A673 (cell line): Measurements from ENCODE around the gene TCF25. TPM values are rescaled to one million over a fixed set of nuclear protein-coding genes. Genes with fewer than 3 reads are reported as not detected.

ENCODE experiments used
- BruUV-seq: library from RNA; stranded (reverse); fragments of 400-500 nt; replicated peaks from 2 replicates; lab custom pipeline; 2021; lab: Mats Ljungman, UMichigan
- CTCF ChIA-PET: fragments of 300-600 bp; sonication (Branson Sonifier 250); formaldehyde crosslinking; loops from one replicate; lab custom pipeline; 2022; ENCODE audit warnings: antibody characterized with exemption; lab: Charles Lee
- POLR2A ChIA-PET: fragments of 300-600 bp; sonication (Branson Sonifier 250); formaldehyde crosslinking; loops from one replicate; lab custom pipeline; 2022; ENCODE audit warnings: antibody characterized with exemption; ENCODE audit not compliant: low non-redundant PET; lab: Charles Lee
- DNase-seq: peaks from one replicate; pipeline ENCODE4 v3.0.0-alpha.2; 2015; ENCODE audit warnings: low spot score
- H3K27ac ChIP-seq: fragments of 200-600 bp; sonication (generic); 2 replicates; pipeline ENCODE4 v1.5.1; 2016; ENCODE audit warnings: mixed run types, low read depth, mild to moderate bottlenecking, mixed read lengths, antibody characterized with exemption, low read length; ENCODE audit not compliant: poor library complexity, severe bottlenecking
- H3K27me3 ChIP-seq: fragments of 200-600 bp; sonication (generic); replicated peaks from 2 replicates; pipeline ENCODE4 v1.6.1; 2017; ENCODE audit warnings: mixed run types, low read depth, mild to moderate bottlenecking, mixed read lengths, antibody characterized with exemption, low read length; ENCODE audit not compliant: insufficient read depth, poor library complexity
- H3K36me3 ChIP-seq: fragments of 200-600 bp; sonication (generic); 2 replicates; pipeline ENCODE4 v1.6.1; 2016; ENCODE audit warnings: mixed run types, mild to moderate bottlenecking, mixed read lengths, antibody characterized with exemption, low read length; ENCODE audit not compliant: insufficient read depth, poor library complexity, severe bottlenecking
- H3K4me1 ChIP-seq: fragments of 200-600 bp; sonication (generic); 2 replicates; pipeline ENCODE4 v1.6.1; 2017; ENCODE audit warnings: mixed run types, mild to moderate bottlenecking, mixed read lengths, antibody characterized with exemption, low read length; ENCODE audit not compliant: insufficient read depth, poor library complexity, severe bottlenecking
- H3K4me3 ChIP-seq: fragments of 200-600 bp; sonication (generic); 2 replicates; pipeline ENCODE4 v1.5.1; 2016; ENCODE audit warnings: low read depth, mixed run types, mild to moderate bottlenecking, mixed read lengths, low read length; ENCODE audit not compliant: poor library complexity, severe bottlenecking
- H3K9me3 ChIP-seq: fragments of 200-600 bp; sonication (generic); 2 replicates; pipeline ENCODE4 v1.6.1; 2016; ENCODE audit warnings: mixed run types, low read depth, mild to moderate bottlenecking, mixed read lengths, antibody characterized with exemption, low read length; ENCODE audit not compliant: poor library complexity, severe bottlenecking
- EZH2 ChIP-seq: fragments of 200-600 bp; sonication (generic); IDR thresholded peaks from 2 replicates; pipeline ENCODE4 v1.6.1; 2017; ENCODE audit warnings: borderline replicate concordance, low read depth, mild to moderate bottlenecking, mixed read lengths, antibody characterized with exemption, low read length; ENCODE audit not compliant: poor library complexity, severe bottlenecking
- intact Hi-C: fragments of 100-400 bp; cut with micrococcal nuclease; formaldehyde crosslinking; loops from one replicate; pipeline ENCODE4 v1.10.0; 2022; ENCODE audit not compliant: unreplicated experiment
- total RNA-seq: library from RNA; stranded (reverse); gene quantifications from 2 replicates; pipeline ENCODE4 v1.2.3, GENCODE V29; 2021
- TF ChIP-seq, protein P1 (sequence below): fragments of 300-800, 200-600 bp; sonication (generic); conservative IDR thresholded peaks from 2 replicates; pipeline ENCODE4 v1.5.1; 2017; ENCODE audit warnings: low read depth, mild to moderate bottlenecking, antibody characterized with exemption, low read length, moderate library complexity, mixed read lengths

Gene TCF25
- total RNA-seq, 1 experiment from 2014 or later = 190 TPM

DNA sequence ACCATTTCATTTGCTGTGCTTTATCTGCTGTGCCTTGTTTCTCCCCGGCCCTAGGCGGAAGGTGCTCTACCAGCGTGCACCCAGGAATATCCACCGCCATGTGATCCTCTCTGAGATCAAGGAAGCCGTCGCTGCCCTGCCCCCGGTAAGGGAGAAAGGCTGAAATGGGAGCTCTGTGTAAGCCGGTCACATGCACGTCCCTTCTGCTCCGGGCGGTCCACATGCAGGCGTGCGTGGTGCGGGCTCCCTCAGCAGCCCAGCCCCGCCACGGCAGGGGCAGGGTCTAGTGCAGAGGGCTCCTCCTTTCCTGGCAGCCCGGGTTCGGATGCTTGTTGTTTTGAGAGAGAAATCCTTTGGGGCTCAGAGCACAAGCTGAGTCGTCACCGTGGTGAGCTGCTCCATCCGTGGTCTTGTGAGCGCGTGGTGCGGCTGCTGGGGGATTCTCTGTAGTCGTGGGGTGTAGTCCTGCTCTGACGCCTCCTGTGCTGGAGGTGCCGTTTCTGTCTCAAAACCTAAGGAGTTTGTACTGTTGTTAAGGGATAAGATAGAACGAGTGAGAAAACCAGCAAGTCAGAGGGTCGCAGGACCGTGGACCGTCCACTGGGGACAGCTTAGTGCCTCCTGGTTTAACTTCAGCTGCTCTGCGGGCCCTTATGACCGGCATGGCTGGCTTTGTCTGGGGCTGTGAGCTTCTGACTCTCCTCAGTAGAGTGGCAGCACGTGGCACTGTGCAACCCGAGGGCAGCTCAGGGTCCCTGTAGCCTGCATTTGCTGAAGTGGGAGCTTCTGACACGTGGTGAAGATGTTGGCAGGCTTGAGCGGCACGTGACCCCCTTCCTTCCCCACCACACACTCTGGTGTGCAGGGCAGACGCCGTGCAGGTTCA, 33.0 kb downstream of the TCF25 start:
- ChIA-PET POLR2A (no interaction called here), CTCF (no interaction called here)
- Histone ChIP-seq H3K9me3 (peaks cover 7% of the 10 kb centered on the region), H3K27ac (no peak overlapping the region), H3K36me3 (peaks cover 61% of the 10 kb centered on the region), H3K4me3 (no peak overlapping the region), H3K4me1 (peaks cover 5% of the 10 kb centered on the region), H3K27me3 (no peaks in the 10 kb centered on the region)
- no peak for TF ChIP-seq EZH2
- TF ChIP-seq, protein P1, sequence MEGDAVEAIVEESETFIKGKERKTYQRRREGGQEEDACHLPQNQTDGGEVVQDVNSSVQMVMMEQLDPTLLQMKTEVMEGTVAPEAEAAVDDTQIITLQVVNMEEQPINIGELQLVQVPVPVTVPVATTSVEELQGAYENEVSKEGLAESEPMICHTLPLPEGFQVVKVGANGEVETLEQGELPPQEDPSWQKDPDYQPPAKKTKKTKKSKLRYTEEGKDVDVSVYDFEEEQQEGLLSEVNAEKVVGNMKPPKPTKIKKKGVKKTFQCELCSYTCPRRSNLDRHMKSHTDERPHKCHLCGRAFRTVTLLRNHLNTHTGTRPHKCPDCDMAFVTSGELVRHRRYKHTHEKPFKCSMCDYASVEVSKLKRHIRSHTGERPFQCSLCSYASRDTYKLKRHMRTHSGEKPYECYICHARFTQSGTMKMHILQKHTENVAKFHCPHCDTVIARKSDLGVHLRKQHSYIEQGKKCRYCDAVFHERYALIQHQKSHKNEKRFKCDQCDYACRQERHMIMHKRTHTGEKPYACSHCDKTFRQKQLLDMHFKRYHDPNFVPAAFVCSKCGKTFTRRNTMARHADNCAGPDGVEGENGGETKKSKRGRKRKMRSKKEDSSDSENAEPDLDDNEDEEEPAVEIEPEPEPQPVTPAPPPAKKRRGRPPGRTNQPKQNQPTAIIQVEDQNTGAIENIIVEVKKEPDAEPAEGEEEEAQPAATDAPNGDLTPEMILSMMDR = no peak
- no peak for DNase-seq
- intact Hi-C loops = no loop called here
- no TSS peak for BruUV-seq

DNA sequence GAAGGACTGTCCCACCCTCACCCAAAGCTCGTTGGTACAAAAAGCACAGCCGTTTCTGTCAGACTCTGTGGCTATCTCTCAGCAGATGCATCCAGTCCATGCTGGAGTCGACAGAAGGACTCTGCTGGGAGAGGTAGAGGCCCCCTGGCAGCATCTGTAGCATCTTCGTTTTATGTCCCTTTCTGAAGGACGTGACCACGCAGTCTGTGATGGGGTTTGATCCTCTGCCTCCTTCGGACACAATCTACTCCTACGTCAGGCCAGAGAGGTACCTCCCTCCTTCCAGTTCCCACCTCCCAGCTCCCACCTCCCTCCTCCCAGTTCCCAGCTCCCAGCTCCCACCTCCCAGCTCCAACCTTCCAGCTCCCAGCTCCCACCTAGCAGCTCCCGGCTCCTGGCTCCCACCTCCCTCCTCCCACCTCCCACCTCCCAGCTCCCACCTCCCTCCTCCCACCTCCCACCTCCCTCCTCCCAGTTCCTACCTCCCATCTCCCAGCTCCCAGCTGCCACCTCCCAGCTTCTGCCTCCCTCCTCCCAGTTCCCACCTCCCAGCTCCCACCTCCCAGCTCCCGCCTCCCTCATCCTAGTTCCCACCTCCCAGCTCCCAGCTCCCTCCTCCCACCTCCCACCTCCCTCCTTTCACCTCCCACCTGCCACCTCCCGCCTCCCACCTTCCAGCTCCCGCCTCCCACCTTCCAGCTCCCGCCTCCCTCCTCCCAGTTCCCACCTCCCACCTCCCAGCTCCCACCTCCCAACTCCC, 33.8 kb downstream of the TCF25 start:
- peaks cover 5% of the 10 kb centered on the region for H3K4me1 ChIP-seq
- peaks cover 61% of the 10 kb centered on the region for H3K36me3 ChIP-seq
- no peak overlapping the region for H3K27ac ChIP-seq
- no peak for DNase-seq
- H3K4me3 ChIP-seq = no peak overlapping the region
- no peaks in the 10 kb centered on the region for H3K27me3 ChIP-seq
- POLR2A ChIA-PET = no interaction called here
- CTCF ChIA-PET = no interaction called here
- TF ChIP-seq, protein P1 = no peak
- TF ChIP-seq EZH2 = no peak
- intact Hi-C loops = no loop called here
- peaks cover 7% of the 10 kb centered on the region for H3K9me3 ChIP-seq
- no TSS peak for BruUV-seq

DNA sequence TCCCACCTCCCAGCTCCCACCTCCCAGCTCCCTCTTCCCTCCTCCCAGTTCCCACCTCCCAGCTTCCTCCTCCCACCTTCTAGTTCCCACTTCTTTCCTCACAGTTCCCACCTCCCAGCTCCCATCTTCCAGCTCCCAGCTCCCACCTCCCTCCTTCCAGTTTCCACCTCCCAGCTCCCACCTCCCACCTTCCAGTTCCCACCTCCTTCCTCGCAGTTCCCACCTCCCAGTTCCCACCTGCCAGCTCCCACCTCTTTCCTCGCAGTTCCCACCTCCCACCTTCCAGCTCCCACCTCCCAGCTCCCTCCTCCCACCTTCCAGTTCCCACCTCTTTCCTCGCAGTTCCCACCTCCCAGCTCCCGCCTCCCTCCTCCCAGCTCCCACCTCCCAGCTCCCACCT, 34.8 kb downstream of the TCF25 start:
- no peak overlapping the region for H3K27ac ChIP-seq
- no peak for DNase-seq
- H3K4me1 ChIP-seq = peaks cover 5% of the 10 kb centered on the region
- H3K36me3 ChIP-seq = peaks cover 64% of the 10 kb centered on the region
- POLR2A ChIA-PET = no interaction called here
- CTCF ChIA-PET = interaction anchor here (0.6 kb wide), 1 partner anchor 128 kb away, joined by 3 read pairs; no protein-coding TSS in a partner anchor
- intact Hi-C loops = no loop called here
- TF ChIP-seq, protein P1 = no peak
- TF ChIP-seq EZH2 = no peak
- BruUV-seq = no TSS peak
- peaks cover 7% of the 10 kb centered on the region for H3K9me3 ChIP-seq
- H3K27me3 ChIP-seq = no peaks in the 10 kb centered on the region
- H3K4me3 ChIP-seq = no peak overlapping the region
